GM21737 (cell line): ENCODE measurements around the gene SCARB1.
"Not testable (repeated sequence)": the region's sequence is repeated elsewhere in the genome, so short reads cannot be mapped to it uniquely, and the experiment has no call there.

ENCODE experiments used
- ATAC-seq: cut with Tn5 transposase; IDR thresholded peaks from one replicate; pipeline ENCODE4 v1.9.1; 2021; ENCODE audit warnings: mild to moderate bottlenecking, moderate library complexity; ENCODE audit not compliant: unreplicated experiment

The SCARB1 gene, protein sequence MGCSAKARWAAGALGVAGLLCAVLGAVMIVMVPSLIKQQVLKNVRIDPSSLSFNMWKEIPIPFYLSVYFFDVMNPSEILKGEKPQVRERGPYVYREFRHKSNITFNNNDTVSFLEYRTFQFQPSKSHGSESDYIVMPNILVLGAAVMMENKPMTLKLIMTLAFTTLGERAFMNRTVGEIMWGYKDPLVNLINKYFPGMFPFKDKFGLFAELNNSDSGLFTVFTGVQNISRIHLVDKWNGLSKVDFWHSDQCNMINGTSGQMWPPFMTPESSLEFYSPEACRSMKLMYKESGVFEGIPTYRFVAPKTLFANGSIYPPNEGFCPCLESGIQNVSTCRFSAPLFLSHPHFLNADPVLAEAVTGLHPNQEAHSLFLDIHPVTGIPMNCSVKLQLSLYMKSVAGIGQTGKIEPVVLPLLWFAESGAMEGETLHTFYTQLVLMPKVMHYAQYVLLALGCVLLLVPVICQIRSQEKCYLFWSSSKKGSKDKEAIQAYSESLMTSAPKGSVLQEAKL

DNA sequence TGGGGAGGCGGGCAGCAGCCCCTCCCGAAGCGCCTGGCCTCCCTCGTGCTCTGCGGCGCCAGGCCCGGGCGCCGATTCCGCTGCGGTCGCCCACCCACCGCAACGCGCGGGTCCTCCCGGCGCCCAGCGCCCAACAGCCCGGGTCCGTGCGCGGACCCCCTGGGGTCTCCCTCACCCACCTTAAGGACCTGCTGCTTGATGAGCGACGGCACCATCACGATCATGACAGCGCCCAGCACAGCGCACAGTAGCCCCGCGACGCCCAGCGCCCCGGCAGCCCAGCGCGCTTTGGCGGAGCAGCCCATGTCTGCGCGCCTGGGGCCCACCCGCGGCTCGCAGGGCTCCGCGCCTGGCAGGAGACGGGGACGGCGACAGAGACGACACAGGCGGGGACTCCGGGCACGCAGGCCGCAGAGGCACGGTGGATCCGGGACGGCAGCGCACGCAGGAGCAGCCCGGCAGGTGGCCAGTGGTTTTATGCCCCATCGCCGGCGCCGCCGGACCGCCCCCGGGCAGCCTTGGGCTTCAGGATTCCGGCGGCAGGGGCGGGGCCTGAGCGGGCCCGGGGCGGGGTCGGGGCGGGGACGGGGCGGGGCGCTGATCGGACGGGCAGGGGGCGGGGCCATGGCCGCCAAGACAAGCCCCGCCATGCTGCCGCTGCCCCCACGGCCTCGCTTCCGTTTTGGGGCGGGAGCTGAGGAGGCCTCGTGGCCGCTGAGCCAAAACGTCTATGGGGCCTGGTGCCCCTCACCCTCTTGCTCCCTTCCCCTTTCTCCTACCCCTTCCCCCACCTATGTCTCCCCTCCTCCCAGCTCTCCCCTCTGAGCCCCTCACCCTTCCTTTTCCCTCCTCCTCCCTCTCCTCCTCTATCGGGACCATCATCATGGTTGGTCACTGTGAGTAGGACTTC lies at the start of gene SCARB1:
Gene SCARB1 (minus strand): TSS at position 449 of the 910 bp plus-strand sequence. CDS start 144 bp downstream, at position 305.
- peak; percentile 78 for ATAC-seq

DNA sequence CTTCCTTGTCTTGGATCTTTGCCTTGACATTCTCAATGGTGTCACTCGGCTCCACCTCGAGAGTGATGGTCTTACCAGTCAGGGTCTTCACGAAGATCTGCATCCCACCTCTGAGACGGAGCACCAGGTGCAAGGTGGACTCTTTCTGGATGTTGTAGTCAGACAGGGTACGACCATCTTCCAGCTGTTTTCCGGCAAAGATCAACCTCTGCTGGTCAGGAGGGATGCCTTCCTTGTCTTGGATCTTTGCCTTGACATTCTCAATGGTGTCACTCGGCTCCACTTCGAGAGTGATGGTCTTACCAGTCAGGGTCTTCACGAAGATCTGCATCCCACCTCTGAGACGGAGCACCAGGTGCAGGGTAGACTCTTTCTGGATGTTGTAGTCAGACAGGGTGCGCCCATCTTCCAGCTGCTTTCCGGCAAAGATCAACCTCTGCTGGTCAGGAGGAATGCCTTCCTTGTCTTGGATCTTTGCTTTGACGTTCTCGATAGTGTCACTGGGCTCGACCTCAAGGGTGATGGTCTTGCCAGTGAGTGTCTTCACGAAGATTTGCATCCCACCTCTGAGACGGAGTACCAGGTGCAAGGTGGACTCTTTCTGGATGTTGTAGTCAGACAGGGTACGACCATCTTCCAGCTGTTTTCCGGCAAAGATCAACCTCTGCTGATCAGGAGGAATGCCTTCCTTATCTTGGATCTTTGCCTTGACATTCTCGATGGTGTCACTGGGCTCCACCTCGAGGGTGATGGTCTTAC lies 49.0 kb upstream of the SCARB1 start:
- ATAC-seq = not testable (repeated sequence)

DNA sequence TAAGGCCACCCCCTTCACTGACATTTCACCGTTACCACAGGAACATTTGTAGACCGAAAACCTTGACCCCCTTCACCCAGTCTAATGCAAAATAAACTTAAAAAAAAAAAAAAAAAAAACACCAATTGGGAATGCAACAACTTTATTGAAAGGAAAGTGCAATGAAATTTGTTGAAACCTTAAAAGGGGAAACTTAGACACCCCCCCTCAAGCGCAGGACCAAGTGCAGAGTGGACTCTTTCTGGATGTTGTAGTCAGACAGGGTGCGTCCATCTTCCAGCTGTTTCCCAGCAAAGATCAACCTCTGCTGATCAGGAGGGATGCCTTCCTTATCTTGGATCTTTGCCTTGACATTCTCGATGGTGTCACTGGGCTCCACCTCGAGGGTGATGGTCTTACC lies 47.9 kb upstream of the SCARB1 start:
- not testable (repeated sequence) for ATAC-seq

DNA sequence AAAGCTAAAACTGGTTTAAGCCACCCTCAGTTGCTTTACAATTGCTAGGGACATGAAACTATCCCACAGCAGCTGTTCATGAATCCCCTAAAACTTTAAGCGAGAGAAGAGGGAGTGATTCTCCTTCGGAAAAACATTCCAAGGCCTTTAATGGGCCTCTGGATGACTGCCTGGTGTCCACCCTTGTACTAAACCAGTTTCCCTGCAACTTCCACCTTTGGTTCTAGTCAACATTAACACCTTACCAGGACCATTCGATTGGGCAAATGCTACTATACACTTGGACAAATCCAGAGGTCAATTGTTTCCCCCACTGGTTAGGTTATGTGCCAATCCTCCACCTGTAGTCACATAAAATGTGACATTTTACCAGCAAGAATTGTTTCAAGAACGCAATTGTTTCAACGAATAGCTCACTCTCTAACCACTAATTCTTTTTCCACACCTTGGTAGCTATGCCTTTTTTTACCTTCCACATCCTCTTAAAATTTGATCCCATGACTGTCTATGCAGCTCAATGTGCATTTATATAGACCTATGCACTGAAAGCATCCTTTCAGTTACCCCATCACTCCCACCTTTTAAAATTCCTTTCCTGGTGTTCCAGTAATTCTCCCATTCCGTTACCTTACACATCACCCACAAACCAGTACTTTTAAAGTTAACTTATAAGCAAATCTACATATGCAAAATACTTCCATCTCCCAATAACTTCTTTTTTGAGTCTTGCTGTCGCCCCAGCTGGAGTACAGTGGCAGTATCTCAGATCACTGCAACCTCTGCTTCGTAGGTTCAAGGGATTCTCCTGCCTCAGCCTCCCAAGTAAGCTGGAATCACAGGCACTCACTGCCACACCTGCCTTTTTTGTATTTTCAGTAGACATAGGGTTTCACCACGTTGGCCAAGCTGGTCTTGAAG lies 47.2 kb upstream of the SCARB1 start:
- ATAC-seq = no peak

DNA sequence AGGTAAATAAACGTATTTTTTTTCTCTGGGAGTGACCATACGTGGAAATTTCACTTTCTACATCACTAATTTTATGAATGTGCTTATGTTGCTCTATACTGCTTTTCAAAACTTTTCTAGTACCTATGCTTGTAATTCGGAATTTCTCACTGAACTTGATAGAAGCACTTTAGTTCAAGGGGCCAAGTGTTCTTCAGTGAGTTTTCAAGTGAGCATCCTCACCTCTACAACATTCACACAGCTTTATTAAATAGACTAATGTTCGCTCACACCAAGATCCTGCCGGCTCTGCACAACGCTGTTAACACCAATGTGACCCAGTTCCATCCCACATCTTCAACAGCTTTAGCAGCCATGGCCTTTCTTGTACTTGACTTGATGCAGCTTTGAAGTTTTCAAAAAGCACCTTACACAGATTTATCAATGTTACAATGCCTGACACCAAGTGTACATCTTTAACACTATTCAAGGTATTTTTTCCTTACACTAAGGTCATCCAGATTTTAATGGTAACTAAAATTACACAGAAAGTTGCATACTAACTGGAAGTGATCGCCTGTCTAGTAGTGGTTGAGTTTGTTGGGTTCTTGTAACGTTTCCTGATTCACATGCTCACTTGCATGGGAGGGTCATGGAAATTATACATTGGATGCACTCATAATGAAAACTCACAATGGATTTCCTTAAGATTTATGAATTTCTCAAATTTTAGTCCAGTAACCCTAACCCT lies 46.3 kb upstream of the SCARB1 start:
- ATAC-seq = no peak

DNA sequence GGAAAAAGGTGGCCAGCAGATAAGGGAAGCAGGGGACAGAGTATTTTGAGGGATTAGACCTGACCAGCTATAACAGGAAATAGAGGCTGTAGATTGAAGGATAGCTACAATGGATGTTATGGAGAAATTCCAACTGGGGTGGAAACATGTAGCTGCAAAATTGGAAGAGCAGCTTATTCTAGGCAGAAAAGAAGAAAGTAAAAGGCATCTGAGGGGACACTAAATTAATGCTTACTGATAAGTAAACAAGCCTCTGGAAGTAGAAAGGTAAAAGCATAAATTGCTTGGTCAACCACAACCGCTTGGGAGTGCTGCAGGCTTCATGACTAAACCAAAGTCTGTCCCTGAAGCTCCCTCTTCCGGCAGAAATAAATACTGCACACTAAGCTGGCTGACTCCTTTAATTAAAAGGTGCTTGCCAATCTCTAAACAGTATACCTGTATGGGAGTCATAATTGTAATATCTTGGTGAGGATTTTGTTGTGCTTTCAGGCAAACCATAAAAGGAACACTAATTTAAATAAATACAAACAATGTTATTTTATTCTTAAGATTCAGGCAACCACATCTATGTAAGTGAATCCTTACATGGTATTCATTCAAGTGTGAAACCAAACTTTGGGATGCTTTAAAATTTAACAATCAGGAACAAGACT lies 43.1 kb upstream of the SCARB1 start:
- peak; percentile 49 for ATAC-seq

DNA sequence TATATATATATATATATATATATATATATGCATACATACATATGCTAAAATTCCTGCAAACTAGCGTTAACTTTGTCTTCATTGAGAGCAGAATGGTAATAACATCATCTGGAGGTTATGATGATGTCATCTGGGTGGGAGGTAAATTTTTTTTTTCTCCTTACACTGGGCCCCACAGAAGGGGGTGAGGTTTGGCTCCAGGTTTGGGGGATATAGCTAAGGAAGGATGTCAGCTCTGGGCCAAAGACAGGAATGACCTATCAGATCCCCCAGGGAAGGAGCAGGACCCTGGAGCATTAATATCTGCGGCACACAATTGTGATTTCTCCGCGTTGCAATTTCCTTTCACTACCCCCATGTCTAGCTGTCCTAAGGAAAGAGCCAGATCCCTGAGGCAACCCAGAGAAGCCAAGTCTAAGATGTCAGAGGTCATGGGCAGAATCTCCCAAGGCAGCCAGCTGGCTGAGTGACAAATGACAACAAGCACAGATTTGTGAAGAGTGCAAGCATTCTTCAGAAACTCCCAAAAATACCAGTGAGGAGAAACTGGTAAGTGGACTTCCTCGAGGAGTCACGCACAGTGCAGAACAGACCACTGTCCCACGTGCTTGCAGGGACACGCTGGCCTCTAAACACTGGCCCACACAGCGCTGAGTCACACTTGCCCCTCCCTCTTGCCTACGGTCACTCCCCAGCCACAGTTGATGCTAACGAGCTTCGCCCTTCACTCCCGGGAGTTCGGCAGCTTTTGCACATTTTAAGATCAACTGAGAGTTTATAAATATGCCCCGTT lies 40.8 kb upstream of the SCARB1 start:
- no peak for ATAC-seq

DNA sequence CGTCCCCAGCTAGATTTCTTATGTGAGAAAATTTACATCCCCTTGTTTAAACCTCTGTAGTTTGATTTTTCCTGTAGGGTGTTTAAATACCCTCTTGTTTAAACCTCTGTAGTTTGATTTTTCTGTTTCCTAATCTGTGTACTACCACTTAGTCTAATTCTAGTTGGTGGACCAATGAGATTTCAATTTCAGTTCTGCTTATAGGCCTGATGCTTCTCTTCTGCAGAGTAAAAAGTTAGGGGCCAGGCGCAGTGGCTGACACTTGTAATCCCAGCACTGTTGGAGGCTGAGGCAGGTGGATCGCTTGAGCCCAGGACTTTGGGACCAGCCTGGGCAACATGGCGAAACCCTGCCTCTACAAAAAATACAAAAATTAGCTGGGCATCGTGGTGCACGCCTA lies 39.3 kb upstream of the SCARB1 start:
- ATAC-seq = no peak

DNA sequence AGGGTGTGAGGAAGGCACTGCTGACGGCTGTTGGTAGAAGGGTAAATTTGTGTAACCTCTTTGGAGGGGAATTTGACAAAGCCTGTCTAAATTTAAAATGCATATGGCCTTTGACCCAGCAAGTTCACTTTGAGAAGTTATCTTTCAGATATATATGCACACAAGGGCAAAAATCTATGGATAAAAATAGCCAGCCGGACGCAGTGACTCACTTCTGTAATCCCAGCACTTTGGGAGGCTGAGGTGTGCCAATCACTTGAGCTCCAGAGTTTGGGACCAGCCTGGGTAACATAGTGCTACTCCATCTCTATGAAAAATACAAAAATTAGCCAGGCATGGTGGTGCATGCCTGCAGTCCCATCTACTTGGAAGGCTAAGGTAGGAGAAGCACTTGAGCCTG lies 37.3 kb upstream of the SCARB1 start:
- ATAC-seq = no peak

DNA sequence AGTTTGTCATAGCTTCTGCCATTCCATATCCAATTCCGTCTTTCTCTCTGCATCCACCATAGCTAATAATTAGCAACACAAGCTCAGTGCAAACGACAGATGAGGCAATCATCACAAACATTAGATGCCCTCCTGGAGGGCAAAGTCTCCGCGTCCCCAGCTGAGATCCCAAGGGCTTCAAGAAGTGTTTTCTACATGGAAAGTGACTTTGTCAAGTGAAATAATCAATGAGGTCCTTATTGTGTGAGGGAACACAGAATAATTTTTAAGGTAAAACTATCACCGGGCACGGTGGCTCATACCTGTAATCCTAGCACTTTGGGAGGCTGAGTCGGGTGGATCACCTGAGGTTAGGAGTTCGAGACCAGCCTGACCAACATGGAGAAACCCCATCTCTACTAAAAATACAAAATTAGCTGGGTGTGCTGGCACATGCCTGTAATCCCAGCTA lies 36.7 kb upstream of the SCARB1 start:
- ATAC-seq = not testable (repeated sequence)

DNA sequence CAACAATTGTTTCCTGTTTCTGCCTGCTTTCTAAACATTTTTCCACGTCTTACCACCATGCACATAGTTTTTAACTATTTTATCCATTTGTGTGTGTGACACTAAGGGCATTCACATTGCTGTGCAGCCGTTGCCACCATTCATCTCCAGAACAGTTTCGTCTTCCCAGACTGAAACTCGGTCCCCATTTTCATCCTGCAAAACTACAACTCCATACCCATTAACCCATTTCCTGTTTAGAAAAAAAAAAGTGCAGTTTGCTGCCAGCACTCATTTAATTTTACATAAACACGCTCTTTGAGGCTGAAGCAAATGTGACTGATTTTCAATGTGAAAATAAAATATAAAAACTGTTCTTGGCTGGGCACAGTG lies 35.2 kb upstream of the SCARB1 start:
- ATAC-seq = no peak

DNA sequence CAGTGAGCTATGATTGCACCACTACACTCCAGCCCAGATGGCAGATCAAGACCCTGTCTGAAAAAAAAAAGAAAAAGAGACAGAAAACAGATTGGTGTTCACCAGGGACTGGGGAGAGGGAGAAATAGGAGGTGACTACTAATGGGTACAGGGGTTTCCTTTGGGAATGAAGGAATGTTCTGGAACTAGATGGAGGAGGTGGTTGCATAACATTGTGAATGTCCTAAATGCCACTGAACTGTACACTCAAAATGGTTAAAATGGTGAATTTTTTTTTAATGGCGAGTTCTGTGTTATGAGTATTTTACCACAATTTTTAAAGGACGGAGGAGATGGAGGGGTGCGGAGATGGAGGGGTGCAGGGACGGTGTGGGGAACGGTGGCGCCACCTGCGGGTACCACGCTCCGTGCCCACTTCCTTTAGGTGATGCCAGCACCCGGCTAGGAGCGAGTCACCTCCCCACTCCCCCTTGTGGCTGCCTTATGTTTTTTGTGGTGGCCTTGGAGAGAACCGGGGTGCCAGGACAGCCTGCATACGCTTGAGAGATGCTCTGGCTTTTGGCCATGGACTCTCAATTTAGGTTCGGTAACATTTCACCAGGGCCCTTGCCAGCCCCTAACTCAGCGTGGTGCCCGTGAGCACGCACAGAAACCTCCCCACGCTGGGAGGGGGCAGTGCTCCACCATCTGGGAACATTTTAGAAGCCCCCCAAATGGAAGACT lies 34.7 kb upstream of the SCARB1 start:
- ATAC-seq = peak; percentile 42

DNA sequence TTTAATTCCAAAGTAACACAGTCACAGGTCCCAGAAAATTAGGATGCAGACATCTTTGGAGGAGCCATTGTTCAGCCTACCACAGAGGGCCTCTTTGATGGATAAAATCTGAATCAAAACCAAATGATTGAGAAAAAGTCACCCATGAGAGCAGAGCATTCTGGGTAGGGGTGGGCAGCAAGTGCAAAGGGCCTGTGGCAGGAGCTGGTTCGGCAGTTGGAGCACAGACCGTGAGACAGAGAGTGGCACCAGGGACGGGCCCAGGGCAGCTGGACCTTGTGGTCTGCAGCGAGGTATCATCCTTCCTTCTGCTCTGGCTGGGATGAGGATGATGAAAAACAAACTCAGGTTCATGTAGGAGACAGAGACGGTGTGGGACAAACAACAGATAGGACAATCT lies 32.8 kb upstream of the SCARB1 start:
- ATAC-seq = no peak

DNA sequence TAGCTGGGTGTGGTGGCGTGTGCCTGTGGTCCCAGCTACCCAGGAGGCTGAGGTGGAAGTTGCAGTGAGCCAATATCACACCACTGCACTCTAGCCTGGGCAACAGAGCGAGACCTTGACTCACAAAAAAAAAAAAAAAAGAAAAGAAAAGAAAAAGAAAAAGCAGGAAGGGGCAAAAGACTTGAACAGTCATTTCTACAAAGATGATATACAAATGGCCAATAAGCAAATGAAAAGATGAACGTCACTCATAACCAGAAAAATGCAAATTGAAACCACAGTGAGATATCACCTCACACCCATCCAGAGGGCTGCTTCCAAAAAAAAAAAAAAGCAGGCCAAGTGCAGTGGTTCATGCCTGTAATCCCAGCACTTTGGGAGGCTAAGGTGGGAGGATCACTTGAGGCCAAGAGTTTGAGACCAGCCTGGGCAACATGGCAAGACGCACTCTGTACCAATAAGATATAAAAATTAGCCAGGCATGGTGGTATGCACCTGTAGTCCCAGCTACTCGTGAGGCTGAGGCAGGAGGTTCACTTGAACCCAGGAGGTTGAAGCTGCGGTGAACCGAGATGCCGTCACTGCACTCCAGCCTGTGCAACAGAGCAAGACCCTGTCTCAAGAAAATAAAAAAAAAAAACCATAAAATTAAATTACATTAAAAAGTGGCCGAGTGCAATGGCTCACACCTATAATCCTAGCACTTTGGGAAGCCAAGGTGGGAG lies 30.3 kb upstream of the SCARB1 start:
- no peak for ATAC-seq

DNA sequence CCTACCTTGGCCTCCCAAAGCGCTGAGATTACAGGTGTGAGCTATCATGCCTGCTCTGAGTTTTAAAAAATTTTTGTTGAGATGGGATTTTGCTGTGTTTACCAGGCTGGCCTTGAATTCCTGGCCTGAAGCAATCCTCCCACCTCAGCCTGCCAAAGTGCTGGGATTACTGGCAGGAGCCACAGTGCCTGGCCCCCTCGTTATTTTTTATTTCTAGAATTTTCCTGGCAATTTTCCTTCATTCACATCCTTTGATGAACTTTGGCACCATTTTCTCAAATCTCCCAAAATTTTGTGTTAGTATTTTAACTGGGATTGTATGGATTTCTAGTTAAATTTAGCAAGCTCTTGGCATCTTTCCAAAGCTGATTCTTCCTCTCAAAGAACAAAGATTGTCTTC lies 24.6 kb upstream of the SCARB1 start:
- no peak for ATAC-seq

DNA sequence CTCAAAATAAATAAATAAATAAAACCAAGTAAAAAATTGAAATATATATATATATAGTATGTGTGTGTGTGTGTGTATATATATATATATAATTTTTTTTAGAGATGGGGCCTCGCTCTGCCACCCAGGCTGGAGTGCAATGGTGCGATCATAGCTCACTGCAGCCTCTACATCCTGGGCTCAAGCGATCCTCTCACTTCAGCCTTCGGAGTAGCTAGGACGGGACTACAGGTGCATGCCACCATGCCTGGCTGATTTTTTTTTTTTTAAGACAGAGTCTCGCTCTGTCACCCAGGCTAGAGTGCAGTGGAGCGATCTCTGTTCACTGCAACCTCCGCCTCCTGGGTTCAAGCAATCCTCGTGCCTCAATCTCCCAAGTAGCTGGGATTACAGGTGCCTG lies 24.1 kb upstream of the SCARB1 start:
- not testable (repeated sequence) for ATAC-seq
